ENCODE results near the gene TMA7B.
"Not testable (repeated sequence)": the region's sequence is repeated elsewhere in the genome, so short reads cannot be mapped to it uniquely, and the experiment has no call there.

Gene TMA7B

GRCh38 chr22:39933741-39934140 lies 26.5 kb upstream of the TMA7B start:
- peak; percentile 47 for DNase-seq

GRCh38 chr22:39935116-39935515 lies 25.1 kb upstream of the TMA7B start:
- no peak for DNase-seq

- DNase-seq: no peak
These were observed 24.6 kb upstream of the TMA7B start for GRCh38 chr22:39935612-39936011.

- DNase-seq: no peak
These were observed 23.6 kb upstream of the TMA7B start for GRCh38 chr22:39936523-39937145.

- DNase-seq: no peak
These were observed 22.3 kb upstream of the TMA7B start for GRCh38 chr22:39937906-39938305.

- DNase-seq: no peak
These were observed 21.6 kb upstream of the TMA7B start for GRCh38 chr22:39938509-39939111.

- no peak for DNase-seq
These were observed 20.4 kb upstream of the TMA7B start for GRCh38 chr22:39939830-39940229.

- no peak for DNase-seq
These were observed 19.4 kb upstream of the TMA7B start for GRCh38 chr22:39940757-39941305.

- DNase-seq: no peak
These were observed 18.6 kb upstream of the TMA7B start for GRCh38 chr22:39941601-39942000.

- DNase-seq: no peak
These were observed 17.6 kb upstream of the TMA7B start for GRCh38 chr22:39942439-39943230.

GRCh38 chr22:39943337-39943736 lies 16.9 kb upstream of the TMA7B start:
- DNase-seq: no peak

GRCh38 chr22:39943953-39944872 lies 16.0 kb upstream of the TMA7B start:
- no peak for DNase-seq

GRCh38 chr22:39946126-39946502 lies 14.1 kb upstream of the TMA7B start:
- no peak for DNase-seq

GRCh38 chr22:39946503-39947219 lies 13.5 kb upstream of the TMA7B start:
- DNase-seq: no peak

- DNase-seq: no peak
These were observed 12.7 kb upstream of the TMA7B start for GRCh38 chr22:39947220-39948216.

- DNase-seq: no peak
These were observed 10.0 kb upstream of the TMA7B start for GRCh38 chr22:39949964-39950737.

- DNase-seq: not testable (repeated sequence)
These were observed 8.4 kb upstream of the TMA7B start for GRCh38 chr22:39951603-39952293.

GRCh38 chr22:39952347-39952746 lies 7.8 kb upstream of the TMA7B start:
- DNase-seq: no peak

- DNase-seq: no peak
These were observed 7.1 kb upstream of the TMA7B start for GRCh38 chr22:39953101-39953500.
